Ishikawa (cell line): ENCODE results near the gene SLC25A6.

ENCODE experiments used
- CEBPB ChIP-seq: IDR thresholded peaks from 2 replicates; pipeline ENCODE4 v1.6.1; 2012
- CREB1 ChIP-seq: IDR thresholded peaks from 2 replicates; pipeline ENCODE4 v1.6.1; 2012; ENCODE audit warnings: low read depth
- EGR1 ChIP-seq: IDR thresholded peaks from 2 replicates; pipeline ENCODE4 v1.6.1; 2012
- EP300 ChIP-seq: IDR thresholded peaks from 2 replicates; pipeline ENCODE4 v1.6.1; 2012; ENCODE audit warnings: borderline replicate concordance
- TAF1 ChIP-seq: IDR thresholded peaks from 2 replicates; pipeline ENCODE4 v1.6.1; 2012; ENCODE audit warnings: low read depth, mild to moderate bottlenecking
- TCF12 ChIP-seq: IDR thresholded peaks from 2 replicates; pipeline ENCODE4 v1.6.1; 2012; ENCODE audit warnings: low read depth
- YY1 ChIP-seq: IDR thresholded peaks from 2 replicates; pipeline ENCODE4 v1.6.1; 2012; ENCODE audit warnings: low read depth
- TF ChIP-seq, protein P1 (sequence below): IDR thresholded peaks from 2 replicates; pipeline ENCODE4 v1.6.1; 2012
- TF ChIP-seq, protein P2 (sequence below): IDR thresholded peaks from 2 replicates; pipeline ENCODE4 v1.6.1; 2012; ENCODE audit warnings: low read depth, mild to moderate bottlenecking
- TF ChIP-seq, protein P3 (sequence below): IDR thresholded peaks from 2 replicates; pipeline ENCODE4 v1.6.1; 2012

DNA sequence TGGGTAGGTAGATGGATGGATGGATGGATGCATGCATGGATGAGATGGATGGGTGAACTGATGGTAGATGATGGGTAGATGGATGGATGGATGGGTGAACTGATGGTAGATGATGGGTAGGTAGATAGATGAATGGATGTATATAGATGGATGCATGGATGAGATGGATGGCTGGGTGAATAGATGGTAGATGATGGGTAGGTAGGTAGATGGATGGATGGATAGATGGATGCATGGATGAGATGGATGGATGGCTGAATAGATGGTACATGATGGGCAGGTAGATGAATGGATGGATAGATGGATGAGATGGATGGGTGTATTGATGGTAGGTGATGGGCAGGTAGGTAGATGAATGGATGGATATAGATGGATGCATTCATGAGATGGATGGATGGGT, 15.1 kb upstream of the SLC25A6 start:
- TF ChIP-seq CEBPB (no peak), YY1 (no peak), CREB1 (no peak), TCF12 (no peak), TAF1 (no peak), EGR1 (no peak), EP300 (no peak)
- TF ChIP-seq, protein P1, sequence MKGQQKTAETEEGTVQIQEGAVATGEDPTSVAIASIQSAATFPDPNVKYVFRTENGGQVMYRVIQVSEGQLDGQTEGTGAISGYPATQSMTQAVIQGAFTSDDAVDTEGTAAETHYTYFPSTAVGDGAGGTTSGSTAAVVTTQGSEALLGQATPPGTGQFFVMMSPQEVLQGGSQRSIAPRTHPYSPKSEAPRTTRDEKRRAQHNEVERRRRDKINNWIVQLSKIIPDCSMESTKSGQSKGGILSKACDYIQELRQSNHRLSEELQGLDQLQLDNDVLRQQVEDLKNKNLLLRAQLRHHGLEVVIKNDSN = no peak
- TF ChIP-seq, protein P2, sequence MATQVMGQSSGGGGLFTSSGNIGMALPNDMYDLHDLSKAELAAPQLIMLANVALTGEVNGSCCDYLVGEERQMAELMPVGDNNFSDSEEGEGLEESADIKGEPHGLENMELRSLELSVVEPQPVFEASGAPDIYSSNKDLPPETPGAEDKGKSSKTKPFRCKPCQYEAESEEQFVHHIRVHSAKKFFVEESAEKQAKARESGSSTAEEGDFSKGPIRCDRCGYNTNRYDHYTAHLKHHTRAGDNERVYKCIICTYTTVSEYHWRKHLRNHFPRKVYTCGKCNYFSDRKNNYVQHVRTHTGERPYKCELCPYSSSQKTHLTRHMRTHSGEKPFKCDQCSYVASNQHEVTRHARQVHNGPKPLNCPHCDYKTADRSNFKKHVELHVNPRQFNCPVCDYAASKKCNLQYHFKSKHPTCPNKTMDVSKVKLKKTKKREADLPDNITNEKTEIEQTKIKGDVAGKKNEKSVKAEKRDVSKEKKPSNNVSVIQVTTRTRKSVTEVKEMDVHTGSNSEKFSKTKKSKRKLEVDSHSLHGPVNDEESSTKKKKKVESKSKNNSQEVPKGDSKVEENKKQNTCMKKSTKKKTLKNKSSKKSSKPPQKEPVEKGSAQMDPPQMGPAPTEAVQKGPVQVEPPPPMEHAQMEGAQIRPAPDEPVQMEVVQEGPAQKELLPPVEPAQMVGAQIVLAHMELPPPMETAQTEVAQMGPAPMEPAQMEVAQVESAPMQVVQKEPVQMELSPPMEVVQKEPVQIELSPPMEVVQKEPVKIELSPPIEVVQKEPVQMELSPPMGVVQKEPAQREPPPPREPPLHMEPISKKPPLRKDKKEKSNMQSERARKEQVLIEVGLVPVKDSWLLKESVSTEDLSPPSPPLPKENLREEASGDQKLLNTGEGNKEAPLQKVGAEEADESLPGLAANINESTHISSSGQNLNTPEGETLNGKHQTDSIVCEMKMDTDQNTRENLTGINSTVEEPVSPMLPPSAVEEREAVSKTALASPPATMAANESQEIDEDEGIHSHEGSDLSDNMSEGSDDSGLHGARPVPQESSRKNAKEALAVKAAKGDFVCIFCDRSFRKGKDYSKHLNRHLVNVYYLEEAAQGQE = no peak
- TF ChIP-seq, protein P3, sequence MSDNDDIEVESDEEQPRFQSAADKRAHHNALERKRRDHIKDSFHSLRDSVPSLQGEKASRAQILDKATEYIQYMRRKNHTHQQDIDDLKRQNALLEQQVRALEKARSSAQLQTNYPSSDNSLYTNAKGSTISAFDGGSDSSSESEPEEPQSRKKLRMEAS = no peak
